ENCODE measurements around the gene INIP.
"Not testable (repeated sequence)": the region's sequence is repeated elsewhere in the genome, so short reads cannot be mapped to it uniquely, and the experiment has no call there.

Gene INIP

DNA sequence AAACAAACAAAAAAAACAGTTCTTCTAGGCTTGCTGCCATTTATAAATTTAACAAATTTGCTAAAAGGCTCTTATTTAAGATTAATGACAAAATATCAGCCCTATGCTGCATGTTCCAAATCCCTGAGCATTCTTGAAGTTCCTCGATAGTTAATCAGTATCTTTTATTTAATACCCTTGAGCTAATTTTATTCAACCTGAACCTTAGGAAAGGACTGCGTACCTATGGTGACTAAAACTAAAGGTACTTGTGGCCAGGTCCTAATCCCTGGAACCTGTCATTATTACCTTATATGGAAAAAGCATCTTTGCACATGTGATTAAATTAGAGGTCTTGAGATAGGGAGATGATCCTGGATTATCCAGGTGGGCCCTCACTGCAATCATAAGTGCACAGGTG is 10.5 kb upstream of the INIP start:
- Histone ChIP-seq H3K36me3 (ENCODE audit: control insufficient read depth, insufficient read depth, low read length) (no peaks in the 10 kb centered on the region), H3K9ac (ENCODE audit: low read depth, low read length) (no peak overlapping the region), H3K9me3 (ENCODE audit: control insufficient read depth, insufficient read depth, low read length) (no peaks in the 10 kb centered on the region), H3K27me3 (ENCODE audit: control insufficient read depth, insufficient read depth, low read length) (no peaks in the 10 kb centered on the region), H3K4me1 (ENCODE audit: control insufficient read depth, insufficient read depth, low read length) (no peaks in the 10 kb centered on the region), H3K4me3 (ENCODE audit: low read depth, low read length) (no peak overlapping the region)

DNA sequence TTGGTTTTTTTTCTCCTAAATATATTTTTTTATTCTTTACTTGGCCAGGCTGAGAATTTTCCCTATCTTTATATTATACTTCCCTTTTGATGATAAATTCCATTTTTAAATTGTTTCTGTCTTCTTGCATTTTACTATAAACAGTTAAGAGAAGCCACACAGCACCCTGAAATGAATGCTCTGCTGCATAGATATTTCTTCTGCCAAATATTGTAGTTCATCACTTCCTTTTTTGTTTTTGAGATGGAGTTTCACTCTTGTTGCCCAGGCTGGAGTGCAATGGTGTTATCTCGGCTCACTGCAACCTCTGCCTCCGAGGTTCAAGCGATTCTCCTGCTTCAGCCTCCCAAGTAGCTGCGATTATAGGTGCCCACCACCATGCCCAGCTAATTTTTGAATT is 8.5 kb upstream of the INIP start:
- Histone ChIP-seq H3K27me3 (ENCODE audit: control insufficient read depth, insufficient read depth, low read length) (no peaks in the 10 kb centered on the region), H3K4me1 (ENCODE audit: control insufficient read depth, insufficient read depth, low read length) (no peaks in the 10 kb centered on the region), H3K9ac (ENCODE audit: low read depth, low read length) (no peak overlapping the region), H3K9me3 (ENCODE audit: control insufficient read depth, insufficient read depth, low read length) (no peaks in the 10 kb centered on the region), H3K4me3 (ENCODE audit: low read depth, low read length) (no peak overlapping the region), H3K36me3 (ENCODE audit: control insufficient read depth, insufficient read depth, low read length) (no peaks in the 10 kb centered on the region)

DNA sequence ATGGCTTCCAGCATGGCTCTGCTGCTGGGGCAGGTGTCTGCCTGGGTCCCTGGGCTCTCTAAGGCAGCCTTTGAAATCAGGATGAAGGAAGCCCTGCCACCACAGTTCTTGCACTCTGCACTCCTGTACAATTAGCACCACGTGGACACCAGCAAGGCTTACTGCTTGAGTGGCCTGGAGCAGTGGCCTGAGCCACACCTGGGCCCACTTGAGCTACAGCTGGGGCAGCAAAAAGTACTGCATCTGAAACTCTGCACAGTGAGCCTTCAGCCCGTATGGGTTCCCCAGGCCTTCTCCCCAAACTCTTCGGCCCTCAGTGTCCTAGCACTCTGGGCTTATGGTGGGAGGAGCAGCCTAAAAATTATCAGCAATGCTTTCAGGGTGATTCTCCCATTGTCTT is 8.0 kb upstream of the INIP start:
- Histone ChIP-seq H3K4me3 (ENCODE audit: low read depth, low read length) (no peak overlapping the region), H3K36me3 (ENCODE audit: control insufficient read depth, insufficient read depth, low read length) (no peaks in the 10 kb centered on the region), H3K27me3 (ENCODE audit: control insufficient read depth, insufficient read depth, low read length) (no peaks in the 10 kb centered on the region), H3K9ac (ENCODE audit: low read depth, low read length) (no peak overlapping the region), H3K9me3 (ENCODE audit: control insufficient read depth, insufficient read depth, low read length) (no peaks in the 10 kb centered on the region), H3K4me1 (ENCODE audit: control insufficient read depth, insufficient read depth, low read length) (no peaks in the 10 kb centered on the region)

DNA sequence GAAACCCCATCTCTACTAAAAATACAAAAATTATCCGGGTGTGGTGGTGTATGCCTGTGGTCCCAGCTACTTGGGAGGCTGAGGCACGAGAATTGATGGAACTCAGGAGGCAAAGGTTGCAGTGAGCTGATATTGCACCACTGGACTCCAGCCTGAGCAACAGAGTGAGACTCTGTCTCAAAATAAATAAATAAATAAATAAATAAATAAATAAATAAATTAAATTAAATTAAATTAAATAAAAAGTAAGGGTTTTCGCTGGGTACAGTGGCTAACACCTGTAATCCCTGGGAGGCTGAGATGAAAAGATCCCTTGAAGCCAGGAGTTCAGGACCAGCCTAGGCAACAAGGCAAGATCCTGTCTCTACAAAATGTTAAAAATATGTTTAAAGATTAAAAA is 4.8 kb upstream of the INIP start:
- not testable (repeated sequence) for H3K27me3 ChIP-seq (ENCODE audit: control insufficient read depth, insufficient read depth, low read length); H3K36me3 ChIP-seq (ENCODE audit: control insufficient read depth, insufficient read depth, low read length); H3K4me1 ChIP-seq (ENCODE audit: control insufficient read depth, insufficient read depth, low read length); H3K9me3 ChIP-seq (ENCODE audit: control insufficient read depth, insufficient read depth, low read length); H3K9ac ChIP-seq (ENCODE audit: low read depth, low read length); H3K4me3 ChIP-seq (ENCODE audit: low read depth, low read length)

DNA sequence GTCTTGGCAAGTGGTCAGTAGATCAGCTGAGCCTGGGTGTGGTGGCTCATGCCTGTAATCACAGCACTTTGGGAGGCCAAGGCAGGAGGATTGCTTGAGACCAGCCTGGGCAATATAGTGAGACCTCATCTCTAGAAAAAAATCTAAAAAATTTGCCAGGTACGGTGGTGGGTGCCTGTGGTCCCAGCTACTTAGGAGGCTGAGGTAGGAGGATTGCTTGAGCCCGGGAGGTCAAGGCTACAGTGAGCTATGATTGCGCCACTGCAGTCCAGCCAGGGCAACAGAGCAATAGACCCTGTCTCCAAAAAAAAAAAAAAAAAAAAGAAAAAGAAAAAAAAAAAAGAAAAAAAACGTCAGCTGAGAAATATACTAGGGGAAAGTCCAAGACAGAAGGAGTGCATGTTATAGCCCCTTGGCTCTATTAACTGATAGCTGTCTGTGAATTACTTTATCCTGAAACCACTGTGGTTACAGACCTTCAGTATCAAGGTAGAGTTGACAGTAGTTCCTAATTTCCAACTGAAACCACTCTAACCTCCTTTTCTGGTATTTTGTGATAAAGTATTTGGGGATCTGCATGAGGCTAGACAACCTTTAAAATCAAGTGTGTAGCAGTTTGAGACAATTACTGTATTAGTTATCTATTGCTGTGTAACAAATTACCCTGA is 2.3 kb upstream of the INIP start:
- Histone ChIP-seq H3K9me3 (ENCODE audit: control insufficient read depth, insufficient read depth, low read length) (no peaks in the 10 kb centered on the region), H3K27me3 (ENCODE audit: control insufficient read depth, insufficient read depth, low read length) (no peaks in the 10 kb centered on the region), H3K4me3 (ENCODE audit: low read depth, low read length) (no peak overlapping the region), H3K36me3 (ENCODE audit: control insufficient read depth, insufficient read depth, low read length) (no peaks in the 10 kb centered on the region), H3K9ac (ENCODE audit: low read depth, low read length) (no peak overlapping the region), H3K4me1 (ENCODE audit: control insufficient read depth, insufficient read depth, low read length) (no peaks in the 10 kb centered on the region)

DNA sequence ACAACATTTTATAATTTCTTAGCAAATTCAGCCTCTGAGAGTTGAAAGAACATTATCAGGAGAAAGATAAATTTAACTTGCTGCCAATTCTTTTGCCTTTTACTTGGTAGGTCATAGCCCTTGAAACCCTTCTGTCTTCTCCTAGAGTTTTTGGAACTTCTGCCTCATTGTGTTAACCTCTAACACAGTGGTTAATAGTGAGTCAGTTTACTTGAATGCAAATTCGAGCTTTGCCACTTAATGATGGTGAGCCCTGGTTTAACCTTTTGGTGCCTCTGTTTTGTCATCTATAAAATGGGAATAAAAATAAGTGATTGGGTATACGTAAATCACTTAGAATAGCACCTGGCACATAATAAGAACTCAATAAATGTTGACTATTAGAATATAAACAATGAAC is 1.8 kb upstream of the INIP start:
- no peaks in the 10 kb centered on the region for H3K36me3 ChIP-seq (ENCODE audit: control insufficient read depth, insufficient read depth, low read length)

DNA sequence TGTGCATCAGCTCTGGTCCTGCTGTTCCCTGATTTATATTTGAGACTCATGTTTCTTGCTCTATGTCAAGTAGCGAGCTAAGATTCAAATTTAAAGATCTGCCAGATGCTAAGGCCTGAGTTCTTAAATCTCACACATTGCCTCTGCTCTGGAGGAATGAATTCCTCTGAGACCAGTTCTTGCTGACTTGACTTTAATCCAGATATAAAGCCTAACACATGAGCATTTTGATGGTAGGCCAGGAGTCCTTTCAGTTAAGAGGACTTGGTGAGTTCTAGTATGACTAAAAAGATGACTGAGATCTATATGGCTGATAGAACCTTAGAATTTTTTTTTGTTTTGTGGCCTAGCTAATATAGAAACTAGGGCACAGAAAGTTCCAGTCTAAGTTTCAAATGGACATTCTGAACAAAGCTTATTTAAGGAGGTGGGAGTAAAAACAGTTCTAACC is 1.3 kb upstream of the INIP start:
- H3K27me3 ChIP-seq (ENCODE audit: control insufficient read depth, insufficient read depth, low read length): no peaks in the 10 kb centered on the region
- H3K36me3 ChIP-seq (ENCODE audit: control insufficient read depth, insufficient read depth, low read length): no peaks in the 10 kb centered on the region
- H3K4me1 ChIP-seq (ENCODE audit: control insufficient read depth, insufficient read depth, low read length): no peaks in the 10 kb centered on the region
- H3K9ac ChIP-seq (ENCODE audit: low read depth, low read length): no peak overlapping the region
- H3K9me3 ChIP-seq (ENCODE audit: control insufficient read depth, insufficient read depth, low read length): no peaks in the 10 kb centered on the region
- no peak overlapping the region for H3K4me3 ChIP-seq (ENCODE audit: low read depth, low read length)

More for the DNA sequence above, 1.8 kb upstream of the INIP start:
- no peaks in the 10 kb centered on the region for H3K27me3 ChIP-seq (ENCODE audit: control insufficient read depth, insufficient read depth, low read length)
- no peak overlapping the region for H3K4me3 ChIP-seq (ENCODE audit: low read depth, low read length)
- H3K4me1 ChIP-seq (ENCODE audit: control insufficient read depth, insufficient read depth, low read length): no peaks in the 10 kb centered on the region
- no peaks in the 10 kb centered on the region for H3K9me3 ChIP-seq (ENCODE audit: control insufficient read depth, insufficient read depth, low read length)
- H3K9ac ChIP-seq (ENCODE audit: low read depth, low read length): no peak overlapping the region

DNA sequence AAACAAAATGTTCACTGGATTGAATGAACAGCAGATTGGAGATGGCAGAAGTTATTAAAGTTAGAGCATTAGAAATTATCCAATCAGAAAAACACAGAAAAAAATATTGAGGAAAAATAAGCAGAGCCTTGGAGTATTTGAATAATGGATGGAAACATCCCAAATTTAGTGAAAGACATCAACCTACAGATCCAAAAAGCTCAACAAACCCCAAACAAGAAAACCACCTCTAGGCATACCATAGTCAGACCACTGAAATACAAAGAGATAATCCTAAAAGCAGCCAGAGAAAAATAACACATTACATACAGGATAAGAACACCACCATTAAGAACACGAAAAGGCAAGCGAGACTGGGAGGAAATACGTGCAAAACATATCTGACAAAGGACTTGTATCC is 5.2 kb downstream of the INIP start:
- no peaks in the 10 kb centered on the region for H3K36me3 ChIP-seq (ENCODE audit: control insufficient read depth, insufficient read depth, low read length)

DNA sequence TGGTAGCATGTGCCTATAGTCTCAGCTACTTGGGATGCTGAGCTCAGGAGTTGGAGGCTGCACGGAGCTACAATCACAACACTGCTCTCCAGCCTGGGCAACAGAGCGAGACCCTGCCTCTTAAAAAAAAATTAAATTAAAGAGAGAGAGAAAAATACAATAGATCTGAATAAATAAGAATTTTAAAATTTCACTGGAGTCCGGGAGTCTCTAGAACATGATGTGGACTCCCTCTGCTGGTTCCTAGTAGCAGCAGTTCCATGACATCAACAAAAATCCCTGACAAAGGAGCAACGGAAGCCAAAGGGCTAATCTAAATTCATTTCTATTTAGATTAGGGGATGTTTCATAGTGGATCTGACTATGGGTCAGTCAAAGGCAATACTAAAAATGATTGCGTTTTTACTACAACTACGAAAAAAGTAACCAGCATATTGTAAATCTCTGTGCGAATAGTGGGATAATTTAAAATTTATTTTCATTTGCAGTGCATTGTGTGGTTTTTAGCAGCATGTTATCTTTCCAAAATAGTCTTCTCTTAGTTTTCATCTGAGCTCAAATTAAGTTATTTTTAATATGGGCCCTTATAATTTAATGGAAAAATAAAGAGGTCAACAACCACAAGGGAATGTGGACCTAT is 6.7 kb downstream of the INIP start:
- Histone ChIP-seq H3K36me3 (ENCODE audit: control insufficient read depth, insufficient read depth, low read length) (no peaks in the 10 kb centered on the region), H3K4me1 (ENCODE audit: control insufficient read depth, insufficient read depth, low read length) (no peaks in the 10 kb centered on the region), H3K9ac (ENCODE audit: low read depth, low read length) (no peak overlapping the region), H3K4me3 (ENCODE audit: low read depth, low read length) (no peak overlapping the region), H3K9me3 (ENCODE audit: control insufficient read depth, insufficient read depth, low read length) (no peaks in the 10 kb centered on the region), H3K27me3 (ENCODE audit: control insufficient read depth, insufficient read depth, low read length) (no peaks in the 10 kb centered on the region)

More for the DNA sequence above, 5.2 kb downstream of the INIP start:
- no peaks in the 10 kb centered on the region for H3K9me3 ChIP-seq (ENCODE audit: control insufficient read depth, insufficient read depth, low read length)
- H3K4me3 ChIP-seq (ENCODE audit: low read depth, low read length): no peak overlapping the region
- no peak overlapping the region for H3K9ac ChIP-seq (ENCODE audit: low read depth, low read length)
- H3K27me3 ChIP-seq (ENCODE audit: control insufficient read depth, insufficient read depth, low read length): no peaks in the 10 kb centered on the region
- no peaks in the 10 kb centered on the region for H3K4me1 ChIP-seq (ENCODE audit: control insufficient read depth, insufficient read depth, low read length)

DNA sequence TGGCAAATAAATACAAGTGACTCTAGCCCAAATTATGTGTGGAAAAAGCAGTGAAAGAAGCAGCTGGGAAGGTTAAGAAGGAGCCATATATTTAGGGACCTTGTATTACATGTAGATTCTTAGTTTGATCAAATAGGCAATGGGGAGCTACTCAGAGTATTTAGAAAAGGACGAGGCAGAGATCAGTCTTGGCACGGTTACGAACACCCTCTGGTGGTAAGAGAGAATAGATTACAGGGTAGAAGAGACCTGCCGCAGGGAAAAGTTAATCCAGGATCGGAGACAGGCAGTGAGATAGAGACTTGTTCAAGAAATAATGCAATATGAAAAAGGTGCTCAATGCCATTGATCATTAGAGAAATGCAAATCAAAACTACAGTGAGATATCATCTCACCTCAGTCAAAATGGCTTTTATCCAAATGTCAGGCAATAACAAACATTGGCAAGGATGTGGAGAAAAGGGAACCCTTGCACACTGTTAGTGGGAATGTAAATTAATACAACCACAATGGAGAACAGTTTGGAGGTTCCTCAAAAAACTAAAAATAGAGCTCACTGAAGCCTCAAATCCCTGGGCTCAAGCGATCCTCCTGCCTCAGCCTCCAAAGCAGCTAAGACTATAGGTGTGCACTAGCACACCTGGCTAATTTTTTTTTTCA is 12.0 kb downstream of the INIP start:
- no peak overlapping the region for H3K4me3 ChIP-seq (ENCODE audit: low read depth, low read length)
- no peak overlapping the region for H3K9ac ChIP-seq (ENCODE audit: low read depth, low read length)
- H3K36me3 ChIP-seq (ENCODE audit: control insufficient read depth, insufficient read depth, low read length): no peaks in the 10 kb centered on the region
- H3K27me3 ChIP-seq (ENCODE audit: control insufficient read depth, insufficient read depth, low read length): no peaks in the 10 kb centered on the region
- H3K4me1 ChIP-seq (ENCODE audit: control insufficient read depth, insufficient read depth, low read length): no peaks in the 10 kb centered on the region
- H3K9me3 ChIP-seq (ENCODE audit: control insufficient read depth, insufficient read depth, low read length): no peaks in the 10 kb centered on the region

DNA sequence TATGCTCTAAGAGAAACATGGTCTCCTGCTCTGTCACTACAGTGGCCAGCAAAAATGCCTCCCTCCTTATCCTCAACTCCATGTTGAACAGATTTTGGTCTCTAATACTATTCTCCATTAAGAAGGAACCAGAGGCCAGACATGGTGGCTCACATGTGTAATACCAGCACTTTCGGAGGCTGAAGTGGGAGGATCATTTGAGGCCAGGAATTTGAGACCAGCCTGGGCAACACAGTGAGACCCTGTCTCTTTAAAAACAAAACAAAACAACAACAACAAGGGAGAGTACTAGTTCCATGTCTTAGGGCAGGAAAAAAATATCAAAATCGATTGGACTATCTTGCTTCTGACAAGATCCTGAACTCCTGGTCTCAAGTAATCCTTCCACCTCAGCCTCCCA is 14.6 kb downstream of the INIP start:
- Histone ChIP-seq H3K4me1 (ENCODE audit: control insufficient read depth, insufficient read depth, low read length) (no peaks in the 10 kb centered on the region), H3K27me3 (ENCODE audit: control insufficient read depth, insufficient read depth, low read length) (no peaks in the 10 kb centered on the region), H3K9ac (ENCODE audit: low read depth, low read length) (no peak overlapping the region), H3K4me3 (ENCODE audit: low read depth, low read length) (no peak overlapping the region), H3K9me3 (ENCODE audit: control insufficient read depth, insufficient read depth, low read length) (no peaks in the 10 kb centered on the region), H3K36me3 (ENCODE audit: control insufficient read depth, insufficient read depth, low read length) (no peaks in the 10 kb centered on the region)

DNA sequence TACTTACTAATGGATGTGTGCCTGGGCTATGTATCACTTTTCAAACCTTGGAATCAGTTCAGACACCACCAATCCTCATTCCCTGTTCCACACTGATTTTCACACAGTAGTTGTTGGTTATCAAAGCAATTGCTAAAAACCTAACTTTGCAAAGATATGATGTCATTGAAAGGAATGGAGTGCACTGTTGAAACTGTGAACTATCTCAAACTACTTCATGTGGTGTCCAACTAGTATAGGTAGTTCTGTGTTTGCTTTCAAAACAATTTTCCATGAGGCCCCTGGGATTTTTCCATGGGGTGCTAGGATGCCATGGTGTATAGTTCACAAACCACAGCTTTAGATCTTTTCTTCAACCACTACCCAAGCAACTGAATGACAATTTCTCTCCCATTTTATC is 17.8 kb downstream of the INIP start:
- H3K9ac ChIP-seq (ENCODE audit: low read depth, low read length): no peak overlapping the region
- H3K9me3 ChIP-seq (ENCODE audit: control insufficient read depth, insufficient read depth, low read length): no peaks in the 10 kb centered on the region

More for the DNA sequence above, 17.8 kb downstream of the INIP start:
- no peaks in the 10 kb centered on the region for H3K4me1 ChIP-seq (ENCODE audit: control insufficient read depth, insufficient read depth, low read length)
- no peaks in the 10 kb centered on the region for H3K36me3 ChIP-seq (ENCODE audit: control insufficient read depth, insufficient read depth, low read length)
- no peak overlapping the region for H3K4me3 ChIP-seq (ENCODE audit: low read depth, low read length)
- no peaks in the 10 kb centered on the region for H3K27me3 ChIP-seq (ENCODE audit: control insufficient read depth, insufficient read depth, low read length)
